Caco-2 (cell line): Measurements from ENCODE around the gene CCL1. TPM values are rescaled to one million over a fixed set of nuclear protein-coding genes. Genes with fewer than 3 reads are reported as not detected.

Experiments used
- BruUV-seq: library from RNA; stranded (reverse); fragments of 400-500 nt; replicated peaks from 2 replicates; lab custom pipeline; 2021; lab: Mats Ljungman, UMichigan
- CTCF ChIA-PET: fragments of 300-600 bp; sonication (Branson Sonifier 250); formaldehyde crosslinking; loops from one replicate; lab custom pipeline; 2022; ENCODE audit warnings: antibody characterized with exemption; lab: Charles Lee
- POLR2A ChIA-PET: fragments of 300-600 bp; sonication (Branson Sonifier 250); formaldehyde crosslinking; loops from one replicate; lab custom pipeline; 2022; ENCODE audit warnings: antibody characterized with exemption; lab: Charles Lee
- DNase-seq, 2 experiments: peaks; one replicate each; pipeline versions ENCODE4 v3.0.0 to v3.0.0-alpha.2; 2020 to 2022
- H3K27me3 ChIP-seq: replicated peaks from 2 replicates; pipeline ENCODE4 v1.6.0; 2011; ENCODE audit warnings: low read length; ENCODE audit not compliant: control insufficient read depth, insufficient read depth
- H3K36me3 ChIP-seq: 2 replicates; pipeline ENCODE4 v1.5.1; 2011; ENCODE audit warnings: low read length; ENCODE audit not compliant: control insufficient read depth, insufficient read depth
- H3K4me1 ChIP-seq: fragments of 250-450 bp; sonication (Bioruptor Pico); 2 replicates; pipeline ENCODE4 v1.5.1; 2020; ENCODE audit warnings: mild to moderate bottlenecking
- H3K4me3 ChIP-seq: 2 replicates; pipeline ENCODE4 v1.5.1; 2011; ENCODE audit warnings: low read depth, mild to moderate bottlenecking, control low read depth, low read length
- H3K9me3 ChIP-seq: fragments of 250-450 bp; sonication (Bioruptor Pico); 2 replicates; pipeline ENCODE4 v1.5.1; 2020; ENCODE audit warnings: mild to moderate bottlenecking, moderate library complexity
- H3K27ac Mint-ChIP-seq: one replicate; pipeline ENCODE4 v1.8.0; 2022; ENCODE audit warnings: mixed read lengths; ENCODE audit not compliant: unreplicated experiment
- H3K27me3 Mint-ChIP-seq: one replicate; pipeline ENCODE4 v1.8.0; 2022; ENCODE audit warnings: mixed read lengths; ENCODE audit not compliant: insufficient read depth, unreplicated experiment
- H3K36me3 Mint-ChIP-seq: one replicate; pipeline ENCODE4 v1.8.0; 2022; ENCODE audit warnings: mild to moderate bottlenecking, mixed read lengths; ENCODE audit not compliant: insufficient read depth, unreplicated experiment
- H3K4me1 Mint-ChIP-seq: one replicate; pipeline ENCODE4 v1.8.0; 2022; ENCODE audit warnings: low read depth, mixed read lengths; ENCODE audit not compliant: unreplicated experiment
- H3K4me3 Mint-ChIP-seq: one replicate; pipeline ENCODE4 v1.8.0; 2022; ENCODE audit warnings: mild to moderate bottlenecking, moderate library complexity, mixed read lengths; ENCODE audit not compliant: unreplicated experiment
- H3K9me3 Mint-ChIP-seq: one replicate; pipeline ENCODE4 v1.8.0; 2022; ENCODE audit warnings: mixed read lengths; ENCODE audit not compliant: unreplicated experiment
- CTCF ChIP-seq, 2 experiments: fragments of 200-600 bp in 1 of 2; IDR thresholded peaks; 1 replicate in 1 of 2; 2 replicates in 1 of 2; pipeline versions ENCODE4 v1.5.1 to v1.8.0; 2011 to 2022; ENCODE audit warnings: antibody characterized with exemption in 1 of 2, control low read depth in 1 of 2, inconsistent platforms in 1 of 2, low read depth in 1 of 2, low read length in 1 of 2, mild to moderate bottlenecking in 1 of 2, moderate library complexity in 1 of 2; ENCODE audit not compliant: insufficient read depth in 1 of 2, severe bottlenecking in 1 of 2, unreplicated experiment in 1 of 2
- intact Hi-C: fragments of 100-400 bp; cut with micrococcal nuclease; formaldehyde crosslinking; loops from one replicate; pipeline ENCODE4 v1.10.0; 2022; ENCODE audit not compliant: unreplicated experiment
- total RNA-seq: library from RNA; stranded (reverse); gene quantifications from 2 replicates; pipeline ENCODE4 v1.2.3, GENCODE V29; 2022

CCL1 gene
- total RNA-seq, 1 experiment from 2014 or later, result not detected

GRCh38 chr17:34366010-34366409, 3.0 kb upstream of the CCL1 start:
- H3K9me3 Mint-ChIP-seq, result no peaks in the 10 kb centered on the region
- H3K27ac Mint-ChIP-seq, result no peak overlapping the region
- no TSS peak for BruUV-seq
- no peak for DNase-seq
- no peaks in the 10 kb centered on the region for H3K9me3 ChIP-seq
- POLR2A ChIA-PET, result no interaction called here
- CTCF ChIA-PET, result no interaction called here
- no peak overlapping the region for H3K4me3 Mint-ChIP-seq
- peaks cover 14% of the 10 kb centered on the region for H3K27me3 Mint-ChIP-seq
- no peak for TF ChIP-seq CTCF (IDR thresholded peaks at IDR 0.05; ENCODE audit: insufficient read depth in 1 of 2, low read depth in 1 of 2, low read length in 1 of 2, severe bottlenecking in 1 of 2, unreplicated experiment in 1 of 2)
- H3K4me3 ChIP-seq, result no peak overlapping the region
- no peaks in the 10 kb centered on the region for H3K27me3 ChIP-seq
- intact Hi-C loops, result no loop called here
- no peaks in the 10 kb centered on the region for H3K36me3 ChIP-seq
- peaks cover 7% of the 10 kb centered on the region for H3K4me1 Mint-ChIP-seq
- no peaks in the 10 kb centered on the region for H3K36me3 Mint-ChIP-seq
- H3K4me1 ChIP-seq, result peaks cover 9% of the 10 kb centered on the region; the same call in 1 of the 2 replicates

DNA sequence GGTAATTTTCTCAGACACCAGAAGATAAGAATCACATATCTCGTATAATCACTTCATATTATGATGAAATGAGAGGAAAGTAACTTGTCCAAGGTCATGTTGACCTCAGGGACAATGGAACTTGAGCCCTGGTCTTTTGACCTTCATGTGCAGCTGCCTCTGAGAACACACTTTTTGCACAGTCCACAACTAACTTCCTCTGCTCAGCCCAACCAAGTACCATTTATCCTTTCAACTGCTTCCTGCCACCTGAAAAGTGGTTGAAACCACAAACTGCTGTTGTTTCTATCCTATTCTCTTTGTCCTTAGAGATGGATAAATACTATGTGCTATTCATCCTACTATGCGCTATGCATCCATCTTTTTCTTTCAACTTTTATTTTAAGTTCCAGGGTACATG, 2.3 kb upstream of the CCL1 start:
- BruUV-seq, result no TSS peak
- peaks cover 14% of the 10 kb centered on the region for H3K27me3 Mint-ChIP-seq
- Histone ChIP-seq H3K4me3 (no peak overlapping the region), H3K9me3 (no peaks in the 10 kb centered on the region), H3K4me1 (peaks cover 10% of the 10 kb centered on the region; the same call in 1 of the 2 replicates), H3K27me3 (no peaks in the 10 kb centered on the region), H3K36me3 (no peaks in the 10 kb centered on the region)
- H3K9me3 Mint-ChIP-seq, result no peaks in the 10 kb centered on the region
- H3K27ac Mint-ChIP-seq, result no peak overlapping the region
- no peak for TF ChIP-seq CTCF (IDR thresholded peaks at IDR 0.05; ENCODE audit: insufficient read depth in 1 of 2, low read depth in 1 of 2, low read length in 1 of 2, severe bottlenecking in 1 of 2, unreplicated experiment in 1 of 2)
- no peak overlapping the region for H3K4me3 Mint-ChIP-seq
- intact Hi-C loops, result no loop called here
- CTCF ChIA-PET, result no interaction called here
- no peak for DNase-seq
- H3K4me1 Mint-ChIP-seq, result peaks cover 5% of the 10 kb centered on the region
- no peaks in the 10 kb centered on the region for H3K36me3 Mint-ChIP-seq
- POLR2A ChIA-PET, result no interaction called here

DNA sequence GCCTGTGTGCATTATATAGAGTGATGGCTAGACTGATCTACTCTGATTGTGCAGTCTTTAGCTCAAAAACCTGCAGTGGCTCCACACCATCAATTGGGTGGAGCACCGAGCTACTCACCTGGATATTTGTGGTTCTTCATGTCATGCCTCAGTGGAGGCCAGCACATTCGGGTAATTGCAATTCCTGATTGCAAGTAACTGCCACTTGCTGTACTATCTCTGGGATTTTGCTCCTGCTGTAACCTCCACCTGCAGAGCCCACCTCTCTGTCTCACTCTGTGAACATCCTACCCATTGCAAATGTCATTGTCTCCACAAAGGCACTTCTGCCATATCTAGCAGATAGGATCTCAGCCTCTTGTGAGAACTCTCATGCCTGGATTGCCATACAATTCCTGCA, 1.7 kb upstream of the CCL1 start:
- Mint-ChIP-seq H3K36me3 (no peaks in the 10 kb centered on the region), H3K27ac (no peak overlapping the region), H3K9me3 (no peaks in the 10 kb centered on the region), H3K4me1 (peaks cover 5% of the 10 kb centered on the region), H3K4me3 (no peak overlapping the region), H3K27me3 (peaks cover 14% of the 10 kb centered on the region)
- no TSS peak for BruUV-seq
- H3K9me3 ChIP-seq, result no peaks in the 10 kb centered on the region
- no peaks in the 10 kb centered on the region for H3K36me3 ChIP-seq
- H3K4me1 ChIP-seq, result peaks cover 11% of the 10 kb centered on the region; the same call in 1 of the 2 replicates
- DNase-seq, result no peak
- no peak overlapping the region for H3K4me3 ChIP-seq
- intact Hi-C loops, result loop anchor here (5.0 kb wide), 1 partner anchor 47 kb away; the partner anchor contains the start of gene CCL8
- ChIA-PET CTCF (interaction anchor here (1.1 kb wide), 1 partner anchor 164 kb away, joined by 5 read pairs; no protein-coding TSS in a partner anchor), POLR2A (no interaction called here)
- no peaks in the 10 kb centered on the region for H3K27me3 ChIP-seq
- no peak for TF ChIP-seq CTCF (IDR thresholded peaks at IDR 0.05; ENCODE audit: insufficient read depth in 1 of 2, low read depth in 1 of 2, low read length in 1 of 2, severe bottlenecking in 1 of 2, unreplicated experiment in 1 of 2)
